Mucosa of rectum (tissue), 2 donors: ENCODE data around the gene SKAP2.

Source experiments
- H3K27ac ChIP-seq, 2 donors: one replicate each; pipeline ENCODE4 v1.7.0; 2013; ENCODE audit warnings: inconsistent platforms in 2 of 2, low read depth in 2 of 2, low read length in 2 of 2
- H3K27me3 ChIP-seq, 2 donors: one replicate each; pipeline ENCODE4 v1.7.0; 2013; ENCODE audit warnings: low read length in 2 of 2; ENCODE audit not compliant: control insufficient read depth in 2 of 2, insufficient read depth in 2 of 2
- H3K36me3 ChIP-seq, 2 donors: one replicate each; pipeline ENCODE4 v1.7.0; 2013; ENCODE audit warnings: low read length in 2 of 2; ENCODE audit not compliant: control insufficient read depth in 2 of 2, insufficient read depth in 2 of 2
- H3K4me1 ChIP-seq, 2 donors: one replicate each; pipeline ENCODE4 v1.7.0; 2013; ENCODE audit warnings: low read length in 2 of 2, mild to moderate bottlenecking in 1 of 2; ENCODE audit not compliant: control insufficient read depth in 2 of 2, insufficient read depth in 2 of 2
- H3K4me3 ChIP-seq, 2 donors: one replicate each; pipeline ENCODE4 v1.7.0; 2013; ENCODE audit warnings: low read length in 2 of 2
- H3K9ac ChIP-seq, 2 donors: one replicate each; pipeline ENCODE4 v1.7.0; 2013; ENCODE audit warnings: low read length in 2 of 2, low read depth in 1 of 2, mild to moderate bottlenecking in 1 of 2
- H3K9me3 ChIP-seq, 2 donors: one replicate each; pipeline ENCODE4 v1.7.0; 2013; ENCODE audit warnings: low read length in 2 of 2; ENCODE audit not compliant: control insufficient read depth in 2 of 2
- donor health status: healthy.
- donor health status: Normal muscosa, but diverticular disease.

The SKAP2 gene

DNA sequence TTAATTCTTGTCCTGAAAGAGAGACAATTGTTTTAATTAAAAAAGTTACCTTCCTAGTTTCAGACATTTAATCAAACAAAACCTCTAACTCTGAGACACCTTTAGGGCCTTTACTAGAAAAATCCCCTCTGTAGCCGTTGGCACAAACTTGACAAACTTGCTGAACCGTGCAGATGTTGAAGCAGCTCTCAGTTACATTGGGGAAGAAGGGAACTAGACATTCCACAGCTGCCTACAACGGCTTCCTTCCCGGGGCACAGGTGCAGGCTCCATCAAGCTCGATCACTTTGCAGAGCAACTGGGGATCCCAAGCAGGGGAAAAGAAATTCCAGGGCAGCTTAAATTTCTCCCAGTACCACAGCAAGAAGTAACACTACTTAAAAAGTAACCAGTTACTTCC, 141.3 kb downstream of the SKAP2 start:
- peaks cover 0 to 2% of the 10 kb centered on the region in 2 donors for H3K36me3 ChIP-seq
- H3K9ac ChIP-seq = no peak overlapping the region
- no peak overlapping the region for H3K4me3 ChIP-seq
- no peak overlapping the region for H3K27ac ChIP-seq
- no peaks in the 10 kb centered on the region for H3K4me1 ChIP-seq
- H3K9me3 ChIP-seq = no peaks in the 10 kb centered on the region
- H3K27me3 ChIP-seq = no peaks in the 10 kb centered on the region

DNA sequence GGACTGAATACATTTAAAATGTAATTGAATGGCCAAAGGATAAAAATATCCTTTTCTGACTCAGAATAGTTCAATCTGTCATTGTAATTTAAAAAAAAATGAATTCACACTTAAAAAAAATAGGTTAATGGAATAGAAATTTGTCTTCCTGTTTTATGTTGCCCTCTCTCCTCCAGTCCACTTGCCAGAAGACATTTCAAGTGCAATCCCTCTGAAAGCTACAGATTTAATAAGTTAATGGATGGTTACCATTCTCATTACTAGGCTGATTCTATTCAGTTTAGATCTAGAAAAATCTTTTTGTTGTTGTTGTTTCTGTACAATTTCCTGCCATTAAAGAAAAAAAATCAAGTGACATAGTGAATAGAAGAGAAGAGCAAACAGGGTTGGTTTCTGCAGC, 142.9 kb downstream of the SKAP2 start:
- no peak overlapping the region for H3K9ac ChIP-seq
- no peaks in the 10 kb centered on the region for H3K9me3 ChIP-seq
- H3K4me1 ChIP-seq = no peaks in the 10 kb centered on the region
- no peak overlapping the region for H3K27ac ChIP-seq
- no peak overlapping the region for H3K4me3 ChIP-seq
- peaks cover 0 to 2% of the 10 kb centered on the region in 2 donors for H3K36me3 ChIP-seq
- H3K27me3 ChIP-seq = no peaks in the 10 kb centered on the region

DNA sequence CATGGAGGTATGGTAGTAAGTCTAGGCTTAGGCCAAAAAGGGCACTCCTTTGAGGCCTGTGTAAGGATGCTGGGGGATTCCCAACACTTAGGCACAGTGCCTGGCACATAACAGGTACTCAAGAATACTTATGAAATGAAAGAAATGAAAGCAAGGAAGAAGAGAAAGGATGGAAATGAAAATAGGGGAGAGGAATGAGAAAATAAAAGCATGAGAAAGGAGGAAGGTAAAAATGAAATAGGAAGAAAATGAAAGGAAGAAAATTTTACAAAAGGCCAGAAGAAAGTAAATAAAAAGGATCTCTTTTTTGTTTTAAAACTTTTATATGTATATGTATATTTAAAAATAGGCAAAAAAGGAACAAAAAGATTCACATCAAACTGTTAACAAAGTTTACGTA, 146.3 kb downstream of the SKAP2 start:
- Histone ChIP-seq H3K27ac (no peak overlapping the region), H3K36me3 (peaks cover 0 to 2% of the 10 kb centered on the region in 2 donors), H3K4me3 (no peak overlapping the region), H3K9me3 (no peaks in the 10 kb centered on the region), H3K27me3 (no peaks in the 10 kb centered on the region), H3K9ac (no peak overlapping the region), H3K4me1 (no peaks in the 10 kb centered on the region)

DNA sequence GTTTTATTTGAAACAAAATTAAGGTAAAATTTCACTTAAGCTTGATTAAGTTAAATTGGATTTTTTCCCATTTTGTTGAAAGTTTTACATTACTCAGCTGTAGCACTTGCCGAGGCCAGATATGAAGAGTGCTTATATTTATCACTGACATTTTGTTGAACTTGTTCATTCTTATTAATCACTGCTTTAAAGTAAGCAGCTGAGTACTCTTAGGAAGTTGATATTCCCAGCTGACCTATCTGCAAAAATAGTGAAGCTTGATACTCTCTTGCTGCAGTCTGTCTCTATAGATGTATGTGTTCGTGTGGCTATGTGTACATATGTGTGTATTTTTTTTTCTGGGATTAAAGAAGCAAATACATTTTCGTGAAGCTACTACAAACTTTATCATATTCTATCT, 150.0 kb downstream of the SKAP2 start:
- no peaks in the 10 kb centered on the region for H3K9me3 ChIP-seq
- no peak overlapping the region for H3K27ac ChIP-seq
- H3K4me3 ChIP-seq = no peak overlapping the region
- no peaks in the 10 kb centered on the region for H3K27me3 ChIP-seq
- H3K36me3 ChIP-seq = peaks cover 0 to 2% of the 10 kb centered on the region in 2 donors
- no peak overlapping the region for H3K9ac ChIP-seq
- H3K4me1 ChIP-seq = no peaks in the 10 kb centered on the region

DNA sequence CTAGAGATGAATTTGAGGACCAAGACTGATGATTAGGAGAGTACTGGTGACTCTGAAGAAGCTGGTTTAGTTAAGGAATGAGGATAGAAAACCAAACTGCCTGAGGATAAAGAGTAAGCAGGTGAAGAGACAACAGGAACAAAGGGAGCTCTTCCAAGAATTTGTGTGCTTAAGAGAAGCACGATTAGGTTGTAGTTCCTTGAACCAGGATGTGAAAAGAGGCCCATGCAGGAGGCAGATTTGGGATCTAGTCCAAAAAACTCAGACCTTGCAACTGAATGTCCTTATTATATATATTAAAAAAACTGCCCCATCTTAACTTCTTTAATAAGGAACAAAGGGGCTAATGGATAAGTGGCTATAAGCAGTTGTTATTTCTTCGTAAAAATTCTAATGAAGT, 150.4 kb downstream of the SKAP2 start:
- H3K4me1 ChIP-seq = no peaks in the 10 kb centered on the region
- H3K27ac ChIP-seq = no peak overlapping the region
- H3K4me3 ChIP-seq = no peak overlapping the region
- H3K9me3 ChIP-seq = no peaks in the 10 kb centered on the region
- H3K27me3 ChIP-seq = no peaks in the 10 kb centered on the region
- no peaks in the 10 kb centered on the region for H3K36me3 ChIP-seq
- no peak overlapping the region for H3K9ac ChIP-seq

DNA sequence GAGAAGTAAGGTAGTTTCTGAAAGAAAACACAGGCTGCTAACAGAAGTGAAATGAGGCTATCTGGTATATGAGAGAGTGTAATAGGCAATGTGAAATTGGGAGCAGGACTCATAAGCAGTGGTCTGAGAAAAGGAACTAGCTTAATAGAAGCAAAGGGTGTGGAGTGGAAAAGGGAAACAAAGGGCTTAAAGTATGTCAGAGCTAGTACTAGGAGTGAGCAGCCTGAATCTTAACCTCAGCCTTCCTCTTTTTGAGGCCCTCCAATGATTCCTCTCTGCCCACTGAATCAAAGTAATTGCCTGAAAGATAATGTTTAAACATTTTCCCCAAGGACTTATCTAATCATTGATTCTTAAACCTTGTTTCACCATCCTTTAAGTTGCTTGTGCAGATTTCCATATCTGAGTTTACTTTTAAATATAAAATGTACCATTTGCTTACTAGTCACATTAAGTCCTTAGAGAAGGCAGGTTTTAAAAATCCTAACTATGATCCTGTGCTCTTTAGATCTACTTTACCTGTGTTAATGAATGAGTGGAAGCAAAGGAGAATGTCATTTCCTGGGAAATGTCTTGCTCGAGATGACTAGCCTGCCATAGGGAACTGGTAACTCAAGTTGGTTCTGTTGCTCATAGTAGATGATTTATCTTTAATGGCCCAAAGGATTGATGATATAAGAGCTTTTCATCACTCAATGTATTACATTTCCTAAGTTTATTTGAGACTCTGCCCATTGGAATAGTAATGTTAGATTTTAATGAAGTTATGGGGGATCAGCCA, 155.0 kb downstream of the SKAP2 start:
- no peak overlapping the region for H3K9ac ChIP-seq
- no peaks in the 10 kb centered on the region for H3K9me3 ChIP-seq
- H3K36me3 ChIP-seq = no peaks in the 10 kb centered on the region
- no peaks in the 10 kb centered on the region for H3K4me1 ChIP-seq
- no peak overlapping the region for H3K27ac ChIP-seq
- H3K27me3 ChIP-seq = no peaks in the 10 kb centered on the region
- H3K4me3 ChIP-seq = no peak overlapping the region

DNA sequence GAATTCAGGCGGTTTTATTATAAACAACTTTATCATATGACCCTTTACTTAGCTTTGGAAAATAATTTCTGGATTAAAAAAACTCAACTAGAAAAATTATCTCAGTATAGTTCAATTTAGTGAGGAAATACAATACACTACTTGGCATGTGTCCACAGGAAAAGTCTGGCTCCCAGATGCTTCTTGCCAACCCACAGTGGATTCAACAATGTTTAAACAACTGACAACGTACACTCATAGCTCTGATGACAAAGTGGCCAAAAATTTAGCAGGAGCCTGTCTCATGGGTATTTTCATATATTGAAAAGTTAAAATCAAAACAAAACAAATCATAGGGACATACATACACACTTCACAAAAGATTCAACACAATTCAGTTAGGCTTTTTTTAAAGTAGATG, 158.8 kb downstream of the SKAP2 start:
- Histone ChIP-seq H3K9ac (no peak overlapping the region), H3K27me3 (no peaks in the 10 kb centered on the region), H3K36me3 (no peaks in the 10 kb centered on the region), H3K4me3 (no peak overlapping the region), H3K27ac (no peak overlapping the region), H3K9me3 (no peaks in the 10 kb centered on the region), H3K4me1 (no peaks in the 10 kb centered on the region)

DNA sequence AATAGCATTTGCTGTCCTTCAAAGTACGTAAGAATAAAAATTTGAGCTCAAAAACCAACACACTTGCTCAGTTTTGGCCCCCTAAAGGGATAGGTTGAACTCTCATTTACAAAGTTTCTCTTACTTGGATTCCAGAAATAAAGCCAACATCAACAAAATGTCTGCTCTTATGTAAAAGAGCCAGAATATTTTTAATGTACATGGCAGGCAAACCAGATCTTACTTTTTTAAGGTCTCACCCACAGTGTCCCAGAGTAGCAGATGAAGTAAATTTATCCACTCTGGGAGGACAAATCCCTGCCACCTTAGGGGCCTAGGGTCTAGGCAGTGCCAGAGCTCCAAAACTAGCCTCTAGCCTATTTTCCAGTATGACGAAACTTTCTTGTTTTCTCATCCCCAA, 159.6 kb downstream of the SKAP2 start:
- Histone ChIP-seq H3K4me1 (peaks cover 0 to under 1% of the 10 kb centered on the region in 2 donors), H3K9me3 (no peaks in the 10 kb centered on the region), H3K27me3 (no peaks in the 10 kb centered on the region), H3K27ac (no peak overlapping the region), H3K9ac (no peak overlapping the region), H3K4me3 (no peak overlapping the region), H3K36me3 (no peaks in the 10 kb centered on the region)

DNA sequence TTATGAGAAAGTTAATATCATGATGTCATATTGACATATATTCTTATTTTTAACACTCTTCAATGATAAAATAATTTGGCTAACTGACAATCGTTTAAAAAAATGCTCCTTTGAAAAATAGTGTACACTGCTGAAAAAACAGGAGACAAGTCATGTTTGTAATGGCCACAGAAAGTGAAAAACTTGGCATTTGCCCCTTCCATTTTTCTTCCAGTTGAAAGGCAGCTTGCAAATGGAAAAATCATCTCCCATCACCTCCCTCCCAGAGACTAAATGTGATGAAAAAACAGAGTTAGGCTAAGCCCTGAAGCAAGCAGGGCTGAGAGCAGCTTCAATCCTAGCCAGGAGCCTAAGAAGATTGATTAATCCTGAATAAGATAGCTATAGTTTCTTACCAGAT, 160.4 kb downstream of the SKAP2 start:
- Histone ChIP-seq H3K4me3 (no peak overlapping the region), H3K36me3 (no peaks in the 10 kb centered on the region), H3K9ac (no peak overlapping the region), H3K27me3 (no peaks in the 10 kb centered on the region), H3K9me3 (no peaks in the 10 kb centered on the region), H3K27ac (no peak overlapping the region), H3K4me1 (peaks cover 0 to 6% of the 10 kb centered on the region in 2 donors)

DNA sequence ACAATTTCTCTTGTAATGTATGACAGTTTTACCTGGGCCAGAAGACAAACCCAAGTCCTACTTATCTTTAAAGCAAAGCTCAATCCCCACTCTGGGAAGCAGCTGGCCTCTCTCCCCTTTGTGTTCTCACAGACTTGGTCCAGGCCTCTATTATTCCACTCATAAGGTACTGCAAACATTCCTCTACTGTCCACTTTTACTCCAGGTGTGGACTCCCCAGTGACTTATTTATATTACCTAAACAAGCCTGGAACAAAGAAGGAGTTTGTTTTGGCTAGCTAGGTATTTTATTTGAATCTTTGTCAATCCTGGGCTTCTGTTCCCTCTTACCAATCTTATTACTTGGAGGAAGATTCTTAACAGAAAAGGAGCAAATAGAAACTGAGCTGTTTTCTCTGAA, 163.5 kb downstream of the SKAP2 start:
- H3K4me3 ChIP-seq = no peak overlapping the region
- H3K9ac ChIP-seq = no peak overlapping the region
- no peaks in the 10 kb centered on the region for H3K9me3 ChIP-seq
- H3K27ac ChIP-seq = no peak overlapping the region
- H3K27me3 ChIP-seq = no peaks in the 10 kb centered on the region
- H3K4me1 ChIP-seq = peaks cover 0 to 13% of the 10 kb centered on the region in 2 donors
- H3K36me3 ChIP-seq = no peaks in the 10 kb centered on the region
